ENCODE results near the gene RNF224.
"Not testable (repeated sequence)": the region's sequence is repeated elsewhere in the genome, so short reads cannot be mapped to it uniquely, and the experiment has no call there.

The RNF224 gene

GRCh38 chr9:137228968-137229896, 1.9 kb downstream of the RNF224 start:
- DNase-seq = no peak

- DNase-seq = no peak
These were observed 2.8 kb downstream of the RNF224 start for GRCh38 chr9:137229903-137230704.

- no peak for DNase-seq
These were observed 3.5 kb downstream of the RNF224 start, which contains the start of gene SLC34A3 for GRCh38 chr9:137230705-137231371. Gene SLC34A3 (plus strand): TSS chr9:137230901. CDS start chr9:137231703, 802 bp downstream.

GRCh38 chr9:137231372-137232039, 4.2 kb downstream of the RNF224 start:
- DNase-seq = no peak

- DNase-seq = no peak
These were observed 4.8 kb downstream of the RNF224 start for GRCh38 chr9:137232101-137232500.

GRCh38 chr9:137232510-137232909, 5.2 kb downstream of the RNF224 start:
- DNase-seq = no peak

GRCh38 chr9:137233143-137233980, 6.1 kb downstream of the RNF224 start:
- DNase-seq = no peak

- no peak for DNase-seq
These were observed 6.9 kb downstream of the RNF224 start for GRCh38 chr9:137234055-137234697.

- no peak for DNase-seq
These were observed 7.6 kb downstream of the RNF224 start for GRCh38 chr9:137234758-137235423.

GRCh38 chr9:137235424-137236237, 8.3 kb downstream of the RNF224 start:
- DNase-seq = no peak

GRCh38 chr9:137236238-137236935, 9.1 kb downstream of the RNF224 start:
- peak; percentile 60 for DNase-seq

- DNase-seq = no peak
These were observed 9.7 kb downstream of the RNF224 start for GRCh38 chr9:137236936-137237421.

- no peak for DNase-seq
These were observed 10.7 kb downstream of the RNF224 start for GRCh38 chr9:137237759-137238726.

GRCh38 chr9:137239541-137240200, 12.4 kb downstream of the RNF224 start:
- DNase-seq = not testable (repeated sequence)

GRCh38 chr9:137240318-137240840, 13.1 kb downstream of the RNF224 start:
- no peak for DNase-seq

- DNase-seq = peak; percentile 98
These were observed 13.7 kb downstream of the RNF224 start, which contains the start of gene TUBB4B for GRCh38 chr9:137240841-137241489. Gene TUBB4B (plus strand): TSS chr9:137241287. CDS start chr9:137241361, 74 bp downstream.

All from NCI-H2227 treated with DMSO at 0.1 percent for 48 hours (cell line).